Measurements from ENCODE around the gene KIAA1614. TPM values are rescaled to one million over a fixed set of nuclear protein-coding genes. Genes with fewer than 3 reads are reported as not detected.

The KIAA1614 gene
- total and polyA plus RNA-seq, 10 of the 15 experiments (the other 5 are each of a cell fraction or from before 2014, with no cell fraction given), result 0.03 to 1.0 (median 0.26) TPM; not detected in 1

- TF ChIP-seq MEF2B (IDR thresholded peaks at IDR 0.05; ENCODE audit: partially characterized antibody, poor library complexity, severe bottlenecking), result peak; percentile 50
- TF ChIP-seq ZNF207 (IDR thresholded peaks at IDR 0.05; ENCODE audit: borderline replicate concordance), result no peak
- no peak for TF ChIP-seq NFIC (IDR thresholded peaks at IDR 0.05; ENCODE audit: low read depth, low read length)
- no peak for TF ChIP-seq JUNB (IDR thresholded peaks at IDR 0.05)
- peak in 1 of 2 experiments; percentile 64; a peak in 1 of 3 replicates for TF ChIP-seq EGR1 (IDR thresholded peaks at IDR 0.05; ENCODE audit: borderline replicate concordance in 1 of 2, low read depth in 2 of 2, low read length in 2 of 2)
- no peak for TF ChIP-seq REST (IDR thresholded peaks at IDR 0.05; ENCODE audit: low read depth, low read length)
Observed at GRCh38 chr1:180935326-180936109, 22.8 kb downstream of the KIAA1614 start (continued).

All from GM12878 (cell line).